CD14-positive monocyte (primary cell): ENCODE data around the gene AATK. TPM values are rescaled to one million over a fixed set of nuclear protein-coding genes. Genes with fewer than 3 reads are reported as not detected.
A peak's percentile ranks its signal among the peaks of the same experiment; 100 is the strongest.

Source experiments
- DNase-seq, 3 donors: peaks; one replicate each; pipeline ENCODE4 v3.0.0-alpha.2; 2011 to 2022
- H2AFZ ChIP-seq: 2 replicates; pipeline ENCODE4 v1.6.0; 2012; ENCODE audit warnings: mild to moderate bottlenecking, low read depth, low read length, inconsistent platforms; ENCODE audit not compliant: insufficient read depth, poor library complexity, severe bottlenecking
- H3K27ac ChIP-seq, 2 donors: 1 replicate in 1 of 2; 2 replicates in 1 of 2; pipeline ENCODE4 v1.5.1; 2012 to 2013; ENCODE audit warnings: low read length in 2 of 2, control low read depth in 1 of 2, inconsistent platforms in 1 of 2, low read depth in 1 of 2, mild to moderate bottlenecking in 1 of 2
- H3K27me3 ChIP-seq, 2 donors: one replicate each; pipeline versions ENCODE4 v1.6.0 to v1.6.1; 2011 to 2013; ENCODE audit warnings: low read length in 2 of 2; ENCODE audit not compliant: control insufficient read depth in 2 of 2, insufficient read depth in 2 of 2
- H3K36me3 ChIP-seq, 2 donors: replicated peaks in 1 of 2; 1 replicate in 1 of 2; 2 replicates in 1 of 2; pipeline versions ENCODE4 v1.5.1 to v1.6.1; 2012 to 2013; ENCODE audit warnings: low read length in 2 of 2, control low read depth in 1 of 2, inconsistent platforms in 1 of 2, mild to moderate bottlenecking in 1 of 2; ENCODE audit not compliant: insufficient read depth in 2 of 2, control insufficient read depth in 1 of 2
- H3K4me1 ChIP-seq, 2 donors: 1 replicate in 1 of 2; 2 replicates in 1 of 2; pipeline versions ENCODE4 v1.5.1 to v1.6.1; 2012 to 2013; ENCODE audit warnings: low read length in 2 of 2, control low read depth in 1 of 2, inconsistent platforms in 1 of 2, mild to moderate bottlenecking in 1 of 2, moderate library complexity in 1 of 2; ENCODE audit not compliant: insufficient read depth in 2 of 2, control insufficient read depth in 1 of 2
- H3K4me2 ChIP-seq: replicated peaks from 2 replicates; pipeline ENCODE3; 2012; ENCODE audit warnings: low read length, moderate library complexity, mild to moderate bottlenecking; ENCODE audit not compliant: poor library complexity, severe bottlenecking; ENCODE audit errors: extremely low read depth
- H3K4me3 ChIP-seq, 3 experiments: fragments of 200-600 bp in 1 of 3; sonication (generic) in 1 of 3; replicated peaks in 1 of 3; 1 replicate in 2 of 3; 2 replicates in 1 of 3; pipeline ENCODE4 v1.5.1; 2011 to 2013; ENCODE audit warnings: low read length in 3 of 3, mild to moderate bottlenecking in 3 of 3, control low read depth in 2 of 3, low read depth in 2 of 3, inconsistent platforms in 1 of 3, moderate library complexity in 1 of 3
- H3K79me2 ChIP-seq: 2 replicates; pipeline ENCODE4 v1.6.0; 2012; ENCODE audit warnings: mild to moderate bottlenecking, control low read depth, inconsistent platforms, low read length, moderate library complexity; ENCODE audit not compliant: insufficient read depth
- H3K9ac ChIP-seq: 2 replicates; pipeline ENCODE4 v1.6.0; 2017; ENCODE audit warnings: low read length, mild to moderate bottlenecking; ENCODE audit not compliant: insufficient read depth, poor library complexity, severe bottlenecking
- H3K9me3 ChIP-seq, 2 donors: replicated peaks in 1 of 2; 1 replicate in 1 of 2; 2 replicates in 1 of 2; pipeline versions ENCODE4 v1.5.1 to v1.6.1; 2012 to 2013; ENCODE audit warnings: low read length in 2 of 2, control low read depth in 1 of 2; ENCODE audit not compliant: control insufficient read depth in 1 of 2, insufficient read depth in 1 of 2
- H4K20me1 ChIP-seq: 2 replicates; pipeline ENCODE4 v1.6.0; 2012; ENCODE audit warnings: mild to moderate bottlenecking, low read length, control low read depth, moderate library complexity; ENCODE audit not compliant: insufficient read depth
- H3K27ac Mint-ChIP-seq, 7 donors: one replicate each; pipeline ENCODE4 v1.8.0; 2020; ENCODE audit warnings: mild to moderate bottlenecking in 7 of 7, mixed read lengths in 7 of 7, moderate library complexity in 6 of 7, inconsistent platforms in 2 of 7
- H3K27me3 Mint-ChIP-seq, 3 donors: one replicate each; pipeline ENCODE4 v1.8.0; 2021 to 2022; ENCODE audit warnings: low read depth in 3 of 3, mild to moderate bottlenecking in 3 of 3, mixed read lengths in 3 of 3, moderate library complexity in 3 of 3, inconsistent platforms in 1 of 3
- H3K36me3 Mint-ChIP-seq, 2 donors: one replicate each; pipeline ENCODE4 v1.8.0; 2020; ENCODE audit warnings: mixed read lengths in 2 of 2, inconsistent platforms in 1 of 2, mild to moderate bottlenecking in 1 of 2
- H3K4me1 Mint-ChIP-seq: one replicate; pipeline ENCODE4 v1.8.0; 2020; ENCODE audit warnings: mild to moderate bottlenecking, mixed read lengths
- H3K4me3 Mint-ChIP-seq, 2 donors: one replicate each; pipeline ENCODE4 v1.8.0; 2020; ENCODE audit warnings: mild to moderate bottlenecking in 2 of 2, mixed read lengths in 2 of 2, moderate library complexity in 1 of 2
- H3K9me3 Mint-ChIP-seq, 7 donors: one replicate each; pipeline ENCODE4 v1.8.0; 2020 to 2022; ENCODE audit warnings: mixed read lengths in 7 of 7, mild to moderate bottlenecking in 6 of 7, moderate library complexity in 6 of 7, inconsistent platforms in 2 of 7
- CTCF ChIP-seq: fragments of 200-600 bp; IDR thresholded peaks from one replicate; pipeline ENCODE4 v1.8.0; 2022; ENCODE audit warnings: antibody characterized with exemption, mild to moderate bottlenecking
- WGBS: methylation state at CpG from one replicate; pipeline ENCODE4 v1.1.5; 2013; ENCODE audit warnings: missing lambda C conversion rate; ENCODE audit not compliant: insufficient coverage; 5-methylcytosine and 5-hydroxymethylcytosine counted together
- intact Hi-C, 2 donors: fragments of 100-400 bp; cut with micrococcal nuclease; formaldehyde crosslinking; loops; one replicate each; pipeline versions ENCODE4 v1.15.0 to v1.15.1; 2023
- polyA plus RNA-seq, 3 donors: library from polyadenylated mRNA; depleted of rRNA in 1 of 3; unstranded in 2 of 3; stranded (reverse) in 1 of 3; fragments of 300-500 nt in 2 of 3; fragments of >200 nt in 1 of 3; fragmentation: Illumina TruSeq in 2 of 3; gene quantifications; 1 replicate in 2 of 3; 2 replicates in 1 of 3; pipeline ENCODE4 v1.2.3, GENCODE V29; 2012 to 2021

The AATK gene
- polyA plus RNA-seq, 3 donors = 0.93 to 15.3 (median 2.0) TPM

- peaks cover 0 to 4% (median 0%) of the 10 kb centered on the region in 7 donors for H3K9me3 Mint-ChIP-seq
- H3K4me2 ChIP-seq = no peak overlapping the region
- no peaks in the 10 kb centered on the region for H3K9me3 ChIP-seq
- H3K4me1 Mint-ChIP-seq = peaks cover 29% of the 10 kb centered on the region
- H3K27me3 ChIP-seq = no peaks in the 10 kb centered on the region
- WGBS = 96% methylated on average over 13 of the region's 14 CpGs
- no peaks in the 10 kb centered on the region for H3K36me3 ChIP-seq
- H3K27ac Mint-ChIP-seq = no peak overlapping the region
- no peak overlapping the region for H3K9ac ChIP-seq
- TF ChIP-seq CTCF = no peak
- H3K4me1 ChIP-seq = peaks cover 16 to 31% of the 10 kb centered on the region in 2 donors
- H2AFZ ChIP-seq = no peak overlapping the region
- H3K4me3 ChIP-seq = no peak overlapping the region
- H3K27ac ChIP-seq = no peak overlapping the region
- DNase-seq = no peak
- intact Hi-C loops = loop anchor here (5.0 kb wide), 3 partner anchors 43 to 338 kb away; partner anchors contain the start of gene CEP131 (in 1 of the 2)
- H4K20me1 ChIP-seq = peaks cover 29% of the 10 kb centered on the region
- H3K36me3 Mint-ChIP-seq = peaks cover 8 to 24% of the 10 kb centered on the region in 2 donors
- peaks cover 0 to 4% (median 2%) of the 10 kb centered on the region in 3 donors for H3K27me3 Mint-ChIP-seq
- peaks cover 12% of the 10 kb centered on the region for H3K79me2 ChIP-seq
- no peak overlapping the region for H3K4me3 Mint-ChIP-seq
Observed at GRCh38 chr17:81144423-81144781, 21.6 kb downstream of the AATK start.

GRCh38 chr17:81143717-81144422 is 22.2 kb downstream of the AATK start:
- Mint-ChIP-seq H3K4me1 (peaks cover 24% of the 10 kb centered on the region), H3K4me3 (no peak overlapping the region), H3K27me3 (peaks cover 0 to 4% (median 2%) of the 10 kb centered on the region in 3 donors), H3K36me3 (peaks cover 8 to 22% of the 10 kb centered on the region in 2 donors), H3K27ac (peak overlapping the region in 3 of 7 donors; percentile 13 to 68 (median 28)), H3K9me3 (peaks cover 0 to 4% (median 0%) of the 10 kb centered on the region in 7 donors)
- Histone ChIP-seq H4K20me1 (peaks cover 34% of the 10 kb centered on the region), H3K4me2 (no peak overlapping the region), H3K9ac (no peak overlapping the region), H3K79me2 (peaks cover 10% of the 10 kb centered on the region), H3K4me1 (peaks cover 11 to 26% of the 10 kb centered on the region in 2 donors), H3K27ac (no peak overlapping the region), H3K27me3 (no peaks in the 10 kb centered on the region), H3K36me3 (no peaks in the 10 kb centered on the region), H3K4me3 (no peak overlapping the region), H3K9me3 (no peaks in the 10 kb centered on the region), H2AFZ (no peak overlapping the region)
- 94% methylated on average over 14 of the region's 17 CpGs for WGBS
- DNase-seq = no peak
- no peak for TF ChIP-seq CTCF
- intact Hi-C loops = loop anchor here (2.0 to 5.0 kb wide), 5 partner anchors 43 to 338 kb away; partner anchors contain the start of gene CEP131 (in 1 of the 2)
